Smooth muscle cell (in vitro differentiated cells): Measurements from ENCODE around the gene ANAPC7. TPM values are rescaled to one million over a fixed set of nuclear protein-coding genes. Genes with fewer than 3 reads are reported as not detected.
"Not testable (repeated sequence)": the region's sequence is repeated elsewhere in the genome, so short reads cannot be mapped to it uniquely, and the experiment has no call there.

Experiments
- DNase-seq: peaks from one replicate; lab custom pipeline; 2025; ENCODE audit not compliant: unreplicated experiment; lab: John Stamatoyannopoulos, UW
- H2AFZ ChIP-seq: fragments of 200-600 bp; sonication (generic); 2 replicates; pipeline ENCODE4 v1.6.0; 2016; ENCODE audit warnings: antibody characterized with exemption, low read depth, mild to moderate bottlenecking
- H3F3A ChIP-seq: fragments of 200-600 bp; sonication (generic); 2 replicates; pipeline ENCODE4 v1.6.0; 2017; ENCODE audit warnings: antibody characterized with exemption, low read depth
- H3K27ac ChIP-seq: fragments of 200-600 bp; sonication (generic); 2 replicates; pipeline ENCODE4 v1.5.1; 2016; ENCODE audit warnings: low read depth, mild to moderate bottlenecking
- H3K27me3 ChIP-seq: fragments of 200-600 bp; sonication (generic); 2 replicates; pipeline ENCODE4 v1.6.1; 2016; ENCODE audit warnings: low read depth, mild to moderate bottlenecking
- H3K36me3 ChIP-seq: fragments of 200-600 bp; sonication (generic); 2 replicates; pipeline ENCODE4 v1.5.1; 2016; ENCODE audit warnings: low read depth
- H3K4me1 ChIP-seq: fragments of 200-600 bp; sonication (generic); 2 replicates; pipeline ENCODE4 v1.5.1; 2016; ENCODE audit warnings: low read depth
- H3K4me2 ChIP-seq: fragments of 200-600 bp; sonication (generic); 2 replicates; pipeline ENCODE4 v1.6.0; 2016; ENCODE audit warnings: mild to moderate bottlenecking
- H3K4me3 ChIP-seq: fragments of 200-600 bp; sonication (generic); 2 replicates; pipeline ENCODE4 v1.5.1; 2016; ENCODE audit warnings: mild to moderate bottlenecking
- H3K79me2 ChIP-seq: fragments of 200-600 bp; sonication (generic); 2 replicates; pipeline ENCODE4 v1.6.0; 2016; ENCODE audit warnings: low read depth, mild to moderate bottlenecking
- H3K9ac ChIP-seq: fragments of 200-600 bp; sonication (generic); 2 replicates; pipeline ENCODE4 v1.6.0; 2016; ENCODE audit warnings: low read depth
- H3K9me3 ChIP-seq: fragments of 200-600 bp; sonication (generic); replicated peaks from 2 replicates; pipeline ENCODE4 v1.5.1; 2016; ENCODE audit warnings: low read depth
- H4K20me1 ChIP-seq: fragments of 200-600 bp; sonication (generic); 2 replicates; pipeline ENCODE4 v1.6.0; 2016; ENCODE audit warnings: low read depth
- CTCF ChIP-seq: fragments of 200-600 bp; sonication (generic); IDR thresholded peaks from 2 replicates; pipeline ENCODE4 v1.5.1; 2017; ENCODE audit warnings: borderline replicate concordance, mild to moderate bottlenecking, antibody characterized with exemption; ENCODE audit not compliant: insufficient read depth, poor library complexity, severe bottlenecking
- WGBS: methylation state at CpG from one replicate; pipeline ENCODE4 v1.1.7; 2016; ENCODE audit warnings: low lambda C conversion rate; 5-methylcytosine and 5-hydroxymethylcytosine counted together
- polyA plus RNA-seq: library from polyadenylated mRNA; unstranded; fragments of >200 nt; fragmentation: Nextera tagmentation; extraction: Ambion mirVana; gene quantifications from 2 replicates; pipeline ENCODE4 v1.2.1, GENCODE V29; 2016
- total RNA-seq: library from RNA; depleted of rRNA; stranded (reverse); fragments of >200 nt; gene quantifications from 2 replicates; pipeline ENCODE4 v1.2.3, GENCODE V29; 2014

The ANAPC7 gene
- total and polyA plus RNA-seq, 2 experiments from 2014 or later: 22.1 to 36.8 TPM

DNA sequence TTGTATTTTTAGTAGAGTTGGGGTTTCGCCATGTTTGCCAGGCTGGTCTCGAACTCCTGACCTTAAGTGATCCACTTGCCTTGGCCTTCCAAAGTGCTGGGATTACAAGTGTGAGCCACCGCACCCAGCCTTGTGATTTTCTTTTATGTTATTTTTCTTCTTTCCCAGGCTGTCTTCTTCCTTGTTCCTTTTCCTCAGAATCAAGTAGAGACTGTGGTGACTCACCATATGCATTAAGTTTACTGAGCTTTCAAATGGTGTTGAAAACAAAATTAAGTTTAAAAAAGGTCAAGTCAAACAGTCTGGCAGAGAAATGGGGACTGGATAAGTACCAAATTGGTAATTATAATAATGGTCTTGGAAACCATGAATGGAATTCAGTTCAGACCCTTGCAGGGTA is 40.9 kb upstream of the ANAPC7 start:
- H4K20me1 ChIP-seq: peaks cover 51% of the 10 kb centered on the region
- H2AFZ ChIP-seq: no peak overlapping the region
- peaks cover 65% of the 10 kb centered on the region for H3K79me2 ChIP-seq
- H3K9me3 ChIP-seq: no peaks in the 10 kb centered on the region
- H3K4me3 ChIP-seq: no peak overlapping the region
- H3F3A ChIP-seq: peaks cover 16% of the 10 kb centered on the region
- H3K27ac ChIP-seq: no peak overlapping the region
- peaks cover 4% of the 10 kb centered on the region for H3K4me1 ChIP-seq
- WGBS: 100% methylated on average over 3 of the region's 3 CpGs
- TF ChIP-seq CTCF: no peak
- no peak overlapping the region for H3K9ac ChIP-seq
- peaks cover 34% of the 10 kb centered on the region for H3K36me3 ChIP-seq
- H3K4me2 ChIP-seq: no peak overlapping the region
- DNase-seq: no peak
- H3K27me3 ChIP-seq: no peaks in the 10 kb centered on the region

DNA sequence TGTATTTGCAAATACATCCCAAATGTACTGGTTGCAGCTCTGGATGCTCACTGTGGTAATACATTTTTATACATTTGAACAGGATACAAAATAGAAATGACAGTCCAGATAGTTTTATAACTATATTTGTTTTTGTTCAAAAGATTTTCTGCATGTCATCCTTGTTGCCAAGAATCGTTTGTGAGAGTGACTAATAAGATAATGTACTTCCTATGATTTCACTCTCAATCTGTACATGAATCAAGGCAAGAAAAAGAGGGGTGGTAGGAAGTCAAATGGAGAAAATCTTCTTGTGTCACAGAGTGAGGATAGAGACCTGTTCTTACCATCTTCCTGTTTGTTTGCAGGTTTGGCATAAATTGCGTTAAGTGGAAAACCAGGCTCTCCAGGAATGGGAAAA is 32.7 kb upstream of the ANAPC7 start:
- H3K27me3 ChIP-seq: no peaks in the 10 kb centered on the region
- WGBS: 87% methylated on average over 2 of the region's 2 CpGs
- H2AFZ ChIP-seq: no peak overlapping the region
- no peak for TF ChIP-seq CTCF
- H3F3A ChIP-seq: peaks cover 32% of the 10 kb centered on the region
- H3K27ac ChIP-seq: no peak overlapping the region
- peaks cover 3% of the 10 kb centered on the region for H3K79me2 ChIP-seq
- H4K20me1 ChIP-seq: peaks cover 5% of the 10 kb centered on the region
- no peak overlapping the region for H3K4me2 ChIP-seq
- DNase-seq: no peak
- H3K36me3 ChIP-seq: peaks cover 21% of the 10 kb centered on the region
- H3K4me1 ChIP-seq: no peaks in the 10 kb centered on the region
- H3K4me3 ChIP-seq: no peak overlapping the region
- H3K9me3 ChIP-seq: no peaks in the 10 kb centered on the region
- no peak overlapping the region for H3K9ac ChIP-seq

DNA sequence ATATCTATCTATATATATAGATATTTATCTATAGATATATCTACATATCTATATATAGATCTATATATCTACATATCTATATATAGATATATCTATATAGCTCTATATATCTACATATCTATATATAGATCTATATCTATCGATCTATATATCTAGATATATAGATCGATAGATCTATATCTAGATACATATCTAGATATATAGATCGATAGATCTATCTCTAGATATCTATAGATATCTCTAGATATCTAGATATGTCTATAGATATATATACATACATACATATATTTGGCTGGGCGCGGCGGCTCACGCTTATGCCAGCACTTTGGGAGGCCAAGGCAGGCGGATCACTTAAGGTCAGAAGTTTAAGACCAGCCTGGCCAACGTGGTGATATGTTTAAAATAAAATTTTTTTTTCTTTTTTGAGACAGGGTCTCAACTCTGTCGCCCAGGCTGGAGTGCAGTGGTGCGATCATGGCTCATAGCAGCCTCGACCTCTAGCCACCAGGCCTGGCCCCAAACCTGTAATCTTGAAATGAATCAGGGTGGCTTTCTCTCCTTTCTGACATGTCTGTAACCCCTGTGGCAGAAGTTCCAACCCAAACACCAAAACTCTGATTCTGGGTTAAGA is 28.6 kb upstream of the ANAPC7 start:
- no peak overlapping the region for H2AFZ ChIP-seq
- H3K4me2 ChIP-seq: peak overlapping the region; percentile 84

GRCh38 chr12:110429676-110430075 is 26.2 kb upstream of the ANAPC7 start:
- H3F3A ChIP-seq: peaks cover 11% of the 10 kb centered on the region
- H3K36me3 ChIP-seq, H3K4me1 ChIP-seq, H3K27me3 ChIP-seq, H3K9ac ChIP-seq, H4K20me1 ChIP-seq, H3K79me2 ChIP-seq, H3K4me2 ChIP-seq, H3K4me3 ChIP-seq, H3K27ac ChIP-seq, H2AFZ ChIP-seq, H3K9me3 ChIP-seq, DNase-seq: not testable (repeated sequence)
- WGBS: 93% methylated on average over 6 of the region's 15 CpGs

More for the DNA sequence above, 28.6 kb upstream of the ANAPC7 start:
- Histone ChIP-seq H3K9ac (no peak overlapping the region), H3K27ac (no peak overlapping the region), H3F3A (peaks cover 27% of the 10 kb centered on the region), H3K9me3 (no peaks in the 10 kb centered on the region), H3K4me1 (no peaks in the 10 kb centered on the region), H4K20me1 (no peaks in the 10 kb centered on the region), H3K27me3 (no peaks in the 10 kb centered on the region), H3K4me3 (peak overlapping the region; percentile 84), H3K79me2 (no peaks in the 10 kb centered on the region), H3K36me3 (peaks cover 6% of the 10 kb centered on the region)
- DNase-seq: no peak
- WGBS: 89% methylated on average over 12 of the region's 12 CpGs
- TF ChIP-seq CTCF: no peak
